ENCODE data around the gene FAM120A.

The FAM120A gene

GRCh38 chr9:93513606-93514005 lies 62.1 kb downstream of the FAM120A start:
- DNase-seq (ENCODE audit: low read depth in 2 of 2), result no peak
- no peak for TF ChIP-seq CTCF (IDR thresholded peaks at IDR 0.05; ENCODE audit: low read depth, low read length)
- no peak overlapping the region for H3K4me3 ChIP-seq (replicated peaks in 1 of 2; ENCODE audit: low read depth in 2 of 2, low read length in 2 of 2)

GRCh38 chr9:93517331-93517730 lies 65.8 kb downstream of the FAM120A start:
- peak; percentile 32 to 35 for DNase-seq (ENCODE audit: low read depth in 2 of 2)
- no peak overlapping the region for H3K4me3 ChIP-seq (replicated peaks in 1 of 2; ENCODE audit: low read depth in 2 of 2, low read length in 2 of 2)
- no peak for TF ChIP-seq CTCF (IDR thresholded peaks at IDR 0.05; ENCODE audit: low read depth, low read length)

- TF ChIP-seq CTCF (IDR thresholded peaks at IDR 0.05; ENCODE audit: low read depth, low read length), result no peak
- no peak overlapping the region for H3K4me3 ChIP-seq (replicated peaks in 1 of 2; ENCODE audit: low read depth in 2 of 2, low read length in 2 of 2)
- peak in 1 of 2 donors; percentile 15 for DNase-seq (ENCODE audit: low read depth in 2 of 2)
These were observed 69.0 kb downstream of the FAM120A start for GRCh38 chr9:93520523-93520922.

GRCh38 chr9:93522736-93523135 lies 71.3 kb downstream of the FAM120A start:
- DNase-seq (ENCODE audit: low read depth in 2 of 2), result no peak

GRCh38 chr9:93523518-93524144 lies 72.1 kb downstream of the FAM120A start:
- no peak for DNase-seq (ENCODE audit: low read depth in 2 of 2)
- no peak overlapping the region for H3K4me3 ChIP-seq (replicated peaks in 1 of 2; ENCODE audit: low read depth in 2 of 2, low read length in 2 of 2)
- no peak for TF ChIP-seq CTCF (IDR thresholded peaks at IDR 0.05; ENCODE audit: low read depth, low read length)

More at GRCh38 chr9:93522736-93523135, 71.3 kb downstream of the FAM120A start:
- H3K4me3 ChIP-seq (replicated peaks in 1 of 2; ENCODE audit: low read depth in 2 of 2, low read length in 2 of 2), result no peak overlapping the region
- TF ChIP-seq CTCF (IDR thresholded peaks at IDR 0.05; ENCODE audit: low read depth, low read length), result no peak

- DNase-seq (ENCODE audit: low read depth in 2 of 2), result peak; percentile 54 to 58
- no peak overlapping the region for H3K4me3 ChIP-seq (replicated peaks in 1 of 2; ENCODE audit: low read depth in 2 of 2, low read length in 2 of 2)
- TF ChIP-seq CTCF (IDR thresholded peaks at IDR 0.05; ENCODE audit: low read depth, low read length), result no peak
These were observed 74.0 kb downstream of the FAM120A start for GRCh38 chr9:93525476-93525875.

GRCh38 chr9:93531374-93531773 lies 79.9 kb downstream of the FAM120A start:
- H3K4me3 ChIP-seq (replicated peaks in 1 of 2; ENCODE audit: low read depth in 2 of 2, low read length in 2 of 2), result no peak overlapping the region
- peak; percentile 20 for TF ChIP-seq CTCF (IDR thresholded peaks at IDR 0.05; ENCODE audit: low read depth, low read length)
- peak in 1 of 2 donors; percentile 10 for DNase-seq (ENCODE audit: low read depth in 2 of 2)

Data from cardiac fibroblast (primary cell).